ENCODE results near the gene USP21. TPM values are rescaled to one million over a fixed set of nuclear protein-coding genes. Genes with fewer than 3 reads are reported as not detected.

Gene USP21
- total RNA-seq, 4 donors from 2014 or later = 12.9 to 53.1 (median 20.6) TPM

GRCh38 chr1:161121834-161122233 lies 37.5 kb upstream of the USP21 start:
- no peak for TF ChIP-seq POLR2A (IDR thresholded peaks at IDR 0.05)
- TF ChIP-seq EP300 (IDR thresholded peaks at IDR 0.05) = no peak
- no peak for TF ChIP-seq CTCF (IDR thresholded peaks at IDR 0.05)

GRCh38 chr1:161122967-161123366 lies 36.3 kb upstream of the USP21 start:
- H3K4me1 ChIP-seq = peaks cover 0 to 41% (median 23%) of the 10 kb centered on the region in 4 donors
- peaks cover 0 to 82% (median 0%) of the 10 kb centered on the region in 3 donors for H3K36me3 ChIP-seq

More at GRCh38 chr1:161121834-161122233, 37.5 kb upstream of the USP21 start:
- H3K9me3 ChIP-seq = no peaks in the 10 kb centered on the region
- no peak for DNase-seq (ENCODE audit: low spot score in 2 of 2)
- H3K27ac ChIP-seq = no peak overlapping the region
- no peaks in the 10 kb centered on the region for H3K27me3 ChIP-seq
- peaks cover 0 to 70% (median 0%) of the 10 kb centered on the region in 3 donors for H3K36me3 ChIP-seq
- H3K4me1 ChIP-seq = peaks cover 0 to 33% (median 21%) of the 10 kb centered on the region in 4 donors
- WGBS, 2 donors = 64 to 75% methylated on average over 4 of the region's 4 CpGs
- H3K4me3 ChIP-seq = no peak overlapping the region

GRCh38 chr1:161127649-161128048 lies 31.7 kb upstream of the USP21 start:
- WGBS, 2 donors = 76 to 90% methylated on average over 2 of the region's 2 CpGs
- no peak for DNase-seq (ENCODE audit: low spot score in 2 of 2)
- Histone ChIP-seq H3K36me3 (peaks cover 0 to 72% (median 13%) of the 10 kb centered on the region in 3 donors), H3K27ac (peak overlapping the region in 1 of 4 donors; percentile 29), H3K4me3 (no peak overlapping the region), H3K4me1 (peaks cover 0 to 51% (median 21%) of the 10 kb centered on the region in 4 donors), H3K27me3 (no peaks in the 10 kb centered on the region), H3K9me3 (no peaks in the 10 kb centered on the region)
- TF ChIP-seq EP300 (IDR thresholded peaks at IDR 0.05) (no peak), CTCF (IDR thresholded peaks at IDR 0.05) (no peak), POLR2A (IDR thresholded peaks at IDR 0.05) (no peak)

More at GRCh38 chr1:161122967-161123366, 36.3 kb upstream of the USP21 start:
- DNase-seq (ENCODE audit: low spot score in 2 of 2) = no peak
- no peak for TF ChIP-seq EP300 (IDR thresholded peaks at IDR 0.05)
- H3K27ac ChIP-seq = no peak overlapping the region
- H3K9me3 ChIP-seq = no peaks in the 10 kb centered on the region
- no peaks in the 10 kb centered on the region for H3K27me3 ChIP-seq
- WGBS, 2 donors = 84 to 86% methylated on average over 6 of the region's 6 CpGs
- H3K4me3 ChIP-seq = no peak overlapping the region

- no peak for DNase-seq (ENCODE audit: low spot score in 2 of 2)
- Histone ChIP-seq H3K4me1 (peaks cover 0 to 57% (median 26%) of the 10 kb centered on the region in 4 donors), H3K36me3 (peaks cover 0 to 61% (median 13%) of the 10 kb centered on the region in 3 donors), H3K9me3 (no peaks in the 10 kb centered on the region), H3K4me3 (no peak overlapping the region), H3K27me3 (no peaks in the 10 kb centered on the region), H3K27ac (no peak overlapping the region)
- TF ChIP-seq POLR2A (IDR thresholded peaks at IDR 0.05) (no peak), EP300 (IDR thresholded peaks at IDR 0.05) (no peak), CTCF (IDR thresholded peaks at IDR 0.05) (no peak)
- 96 to 97% methylated on average over 4 of the region's 4 CpGs for WGBS, 2 donors
These were observed 30.5 kb upstream of the USP21 start for GRCh38 chr1:161128591-161129420.

GRCh38 chr1:161130266-161130665 lies 29.0 kb upstream of the USP21 start:
- TF ChIP-seq EP300 (IDR thresholded peaks at IDR 0.05) = no peak
- TF ChIP-seq POLR2A (IDR thresholded peaks at IDR 0.05) = no peak
- no peak for TF ChIP-seq CTCF (IDR thresholded peaks at IDR 0.05)
- H3K27ac ChIP-seq = peak overlapping the region in 1 of 4 donors; percentile 98
- 33 to 41% methylated on average over 1 of the region's 1 CpG for WGBS, 2 donors

More at GRCh38 chr1:161130266-161130665, 29.0 kb upstream of the USP21 start:
- DNase-seq (ENCODE audit: low spot score in 2 of 2) = no peak
- H3K27me3 ChIP-seq = no peaks in the 10 kb centered on the region
- peaks cover 0 to 46% (median 13%) of the 10 kb centered on the region in 3 donors for H3K36me3 ChIP-seq
- H3K4me3 ChIP-seq = no peak overlapping the region
- no peaks in the 10 kb centered on the region for H3K9me3 ChIP-seq
- H3K4me1 ChIP-seq = peaks cover 0 to 68% (median 30%) of the 10 kb centered on the region in 4 donors
